WTC11 (cell line): ENCODE data around the gene MESP2. TPM values are rescaled to one million over a fixed set of nuclear protein-coding genes. Genes with fewer than 3 reads are reported as not detected.

Experiments used
- ATAC-seq: fragments of 200-7000 bp; cut with Tn5 transposase; 2 replicates; pipeline ENCODE4 v1.10.0; 2021; ENCODE audit warnings: mild to moderate bottlenecking, moderate library complexity
- CTCF ChIA-PET: fragments of 300-600 bp; sonication (Branson Sonifier 250); formaldehyde crosslinking; loops from one replicate; lab custom pipeline; 2021; ENCODE audit warnings: antibody characterized with exemption; lab: Charles Lee
- POLR2A ChIA-PET: fragments of 350-600 bp; sonication (Branson Sonifier 250); formaldehyde crosslinking; loops from one replicate; lab custom pipeline; 2021; ENCODE audit warnings: antibody characterized with exemption; lab: Charles Lee
- DNase-seq: peaks from one replicate; pipeline ENCODE4 v3.0.0; 2021; ENCODE audit warnings: low spot score
- H3K27ac Mint-ChIP-seq: 2 replicates; pipeline ENCODE4 v1.8.0; 2021; ENCODE audit warnings: mixed read lengths
- H3K27me3 Mint-ChIP-seq: 2 replicates; pipeline ENCODE4 v1.8.0; 2021; ENCODE audit warnings: low read depth, mild to moderate bottlenecking, moderate library complexity, mixed read lengths
- H3K36me3 Mint-ChIP-seq: 2 replicates; pipeline ENCODE4 v1.8.0; 2021; ENCODE audit warnings: mixed read lengths
- H3K4me1 Mint-ChIP-seq: 2 replicates; pipeline ENCODE4 v1.8.0; 2022; ENCODE audit warnings: mixed read lengths
- H3K4me3 Mint-ChIP-seq: 2 replicates; pipeline ENCODE4 v1.8.0; 2021; ENCODE audit warnings: mild to moderate bottlenecking, moderate library complexity, mixed read lengths
- H3K9me3 Mint-ChIP-seq: 2 replicates; pipeline ENCODE4 v1.8.0; 2021; ENCODE audit warnings: mixed read lengths
- ATF1 ChIP-seq: sonication (generic); formaldehyde crosslinking; IDR thresholded peaks from 2 replicates; pipeline ENCODE4 v1.8.1; 2023; ENCODE audit warnings: mild to moderate bottlenecking, moderate library complexity, missing genetic modification reagents
- CBFB ChIP-seq: sonication (generic); formaldehyde crosslinking; IDR thresholded peaks from 2 replicates; pipeline ENCODE4 v1.8.1; 2022; ENCODE audit warnings: mild to moderate bottlenecking, low read depth, missing genetic modification reagents
- EMX1 ChIP-seq: fragments of 250-450 bp; sonication (Bioruptor Pico); IDR thresholded peaks from 2 replicates; pipeline ENCODE4 v1.8.0; 2021; ENCODE audit warnings: mild to moderate bottlenecking
- FOXJ3 ChIP-seq: sonication (generic); formaldehyde crosslinking; IDR thresholded peaks from 2 replicates; pipeline ENCODE4 v1.9.0; 2021; ENCODE audit warnings: missing genetic modification reagents, mild to moderate bottlenecking, borderline replicate concordance
- FOXP1 ChIP-seq: sonication (generic); formaldehyde crosslinking; IDR thresholded peaks from 2 replicates; pipeline ENCODE4 v1.8.0; 2022; ENCODE audit warnings: missing genetic modification reagents, mild to moderate bottlenecking, moderate library complexity, borderline replicate concordance
- GRHL2 ChIP-seq: fragments of 250-450 bp; sonication (Bioruptor Pico); IDR thresholded peaks from 2 replicates; pipeline ENCODE4 v1.8.0; 2022; ENCODE audit warnings: mild to moderate bottlenecking, moderate library complexity; ENCODE audit not compliant: insufficient replicate concordance, severe bottlenecking
- JAZF1 ChIP-seq: fragments of 250-450 bp; sonication (Bioruptor Pico); IDR thresholded peaks from 2 replicates; pipeline ENCODE4 v1.9.0; 2021; ENCODE audit warnings: moderate library complexity, mild to moderate bottlenecking, inconsistent platforms
- JUN ChIP-seq: sonication (generic); formaldehyde crosslinking; IDR thresholded peaks from 2 replicates; pipeline ENCODE4 v1.8.0; 2023; ENCODE audit warnings: mild to moderate bottlenecking, missing genetic modification reagents
- MYBL2 ChIP-seq: sonication (generic); formaldehyde crosslinking; IDR thresholded peaks from 2 replicates; pipeline ENCODE4 v1.8.1; 2023; ENCODE audit warnings: mild to moderate bottlenecking, moderate library complexity, missing genetic modification reagents
- NFATC4 ChIP-seq: fragments of 250-450 bp; sonication (Bioruptor Pico); IDR thresholded peaks from 2 replicates; pipeline ENCODE4 v1.9.0; 2021; ENCODE audit warnings: mild to moderate bottlenecking
- NFYB ChIP-seq: sonication (generic); formaldehyde crosslinking; conservative IDR thresholded peaks from 2 replicates; pipeline ENCODE4 v1.8.0; 2022; ENCODE audit warnings: low read depth, missing genetic modification reagents
- NR1H2 ChIP-seq: sonication (generic); formaldehyde crosslinking; IDR thresholded peaks from 2 replicates; pipeline ENCODE4 v1.9.0; 2021; ENCODE audit warnings: mild to moderate bottlenecking, moderate library complexity, missing genetic modification reagents
- RORB ChIP-seq: fragments of 250-450 bp; sonication (Bioruptor Pico); IDR thresholded peaks from 2 replicates; pipeline ENCODE4 v1.9.0; 2021; ENCODE audit warnings: mild to moderate bottlenecking
- TCF7 ChIP-seq: sonication (generic); formaldehyde crosslinking; IDR thresholded peaks from 2 replicates; pipeline ENCODE4 v1.8.0; 2022; ENCODE audit warnings: mild to moderate bottlenecking, low read depth, missing genetic modification reagents, moderate library complexity
- TEAD1 ChIP-seq: sonication (generic); formaldehyde crosslinking; IDR thresholded peaks from 2 replicates; pipeline ENCODE4 v1.8.0; 2022; ENCODE audit warnings: mild to moderate bottlenecking, missing genetic modification reagents
- ZNF232 ChIP-seq: sonication (generic); formaldehyde crosslinking; IDR thresholded peaks from 2 replicates; pipeline ENCODE4 v1.8.0; 2022; ENCODE audit warnings: mild to moderate bottlenecking, missing genetic modification reagents
- ZNF263 ChIP-seq: sonication (generic); formaldehyde crosslinking; IDR thresholded peaks from 2 replicates; pipeline ENCODE4 v1.8.1; 2022; ENCODE audit warnings: low read depth, mild to moderate bottlenecking, moderate library complexity, missing genetic modification reagents
- ZNF396 ChIP-seq: fragments of 250-450 bp; sonication (Bioruptor Pico); IDR thresholded peaks from 2 replicates; pipeline ENCODE4 v1.8.0; 2021; ENCODE audit warnings: mild to moderate bottlenecking, moderate library complexity, borderline replicate concordance
- ZNF423 ChIP-seq: fragments of 250-450 bp; sonication (Bioruptor Pico); IDR thresholded peaks from 2 replicates; pipeline ENCODE4 v2.1.2; 2022; ENCODE audit warnings: mild to moderate bottlenecking, moderate library complexity
- total RNA-seq: library from RNA; stranded (reverse); gene quantifications from 3 replicates; pipeline ENCODE4 v1.2.3, GENCODE V29; 2021
- TF ChIP-seq, protein P1 (sequence below): fragments of 250-450 bp; sonication (Bioruptor Pico); IDR thresholded peaks from 2 replicates; pipeline ENCODE4 v1.9.0; 2021; ENCODE audit warnings: mild to moderate bottlenecking
- TF ChIP-seq, protein P2 (sequence below): sonication (generic); formaldehyde crosslinking; IDR thresholded peaks from 2 replicates; pipeline ENCODE4 v1.8.0; 2023; ENCODE audit warnings: mild to moderate bottlenecking, missing genetic modification reagents
- TF ChIP-seq, protein P3 (sequence below): sonication (generic); formaldehyde crosslinking; IDR thresholded peaks from 2 replicates; pipeline ENCODE4 v1.8.1; 2023; ENCODE audit warnings: mild to moderate bottlenecking, missing genetic modification reagents
- TF ChIP-seq, protein P4 (sequence below): fragments of 250-450 bp; sonication (Bioruptor Pico); IDR thresholded peaks from 2 replicates; pipeline ENCODE4 v1.9.0; 2021; ENCODE audit warnings: moderate library complexity, mild to moderate bottlenecking, inconsistent platforms, borderline replicate concordance

Gene MESP2
- total RNA-seq, 1 experiment from 2014 or later: 0.68 TPM

DNA sequence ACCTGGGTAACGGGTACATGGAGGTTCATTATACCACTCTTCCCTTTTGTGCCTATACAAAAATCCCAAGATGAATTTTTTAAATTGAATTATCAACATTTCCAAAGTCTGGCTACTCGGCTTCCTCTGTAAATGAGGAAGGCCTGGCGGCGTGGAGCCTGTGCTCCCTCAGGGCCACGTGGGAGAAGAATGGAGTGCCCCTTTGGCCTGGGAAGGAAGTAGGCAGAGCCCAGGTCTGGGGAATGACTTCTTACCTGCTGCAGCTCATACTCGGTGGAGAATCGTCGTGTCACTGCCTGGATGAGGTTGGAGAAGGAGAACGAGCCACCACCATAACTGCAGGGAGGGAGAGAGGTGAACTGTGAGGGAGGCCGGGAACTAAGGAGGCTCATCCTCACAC, 14.1 kb downstream of the MESP2 start (continued):
- TF ChIP-seq GRHL2 (no peak), NFATC4 (CRISPR knock-in tag) (no peak), ZNF263 (CRISPR knock-in tag) (no peak), MYBL2 (CRISPR knock-in tag) (no peak), EMX1 (no peak)
- TF ChIP-seq, protein P1, sequence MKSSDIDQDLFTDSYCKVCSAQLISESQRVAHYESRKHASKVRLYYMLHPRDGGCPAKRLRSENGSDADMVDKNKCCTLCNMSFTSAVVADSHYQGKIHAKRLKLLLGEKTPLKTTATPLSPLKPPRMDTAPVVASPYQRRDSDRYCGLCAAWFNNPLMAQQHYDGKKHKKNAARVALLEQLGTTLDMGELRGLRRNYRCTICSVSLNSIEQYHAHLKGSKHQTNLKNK: no peak
- TF ChIP-seq, protein P2, sequence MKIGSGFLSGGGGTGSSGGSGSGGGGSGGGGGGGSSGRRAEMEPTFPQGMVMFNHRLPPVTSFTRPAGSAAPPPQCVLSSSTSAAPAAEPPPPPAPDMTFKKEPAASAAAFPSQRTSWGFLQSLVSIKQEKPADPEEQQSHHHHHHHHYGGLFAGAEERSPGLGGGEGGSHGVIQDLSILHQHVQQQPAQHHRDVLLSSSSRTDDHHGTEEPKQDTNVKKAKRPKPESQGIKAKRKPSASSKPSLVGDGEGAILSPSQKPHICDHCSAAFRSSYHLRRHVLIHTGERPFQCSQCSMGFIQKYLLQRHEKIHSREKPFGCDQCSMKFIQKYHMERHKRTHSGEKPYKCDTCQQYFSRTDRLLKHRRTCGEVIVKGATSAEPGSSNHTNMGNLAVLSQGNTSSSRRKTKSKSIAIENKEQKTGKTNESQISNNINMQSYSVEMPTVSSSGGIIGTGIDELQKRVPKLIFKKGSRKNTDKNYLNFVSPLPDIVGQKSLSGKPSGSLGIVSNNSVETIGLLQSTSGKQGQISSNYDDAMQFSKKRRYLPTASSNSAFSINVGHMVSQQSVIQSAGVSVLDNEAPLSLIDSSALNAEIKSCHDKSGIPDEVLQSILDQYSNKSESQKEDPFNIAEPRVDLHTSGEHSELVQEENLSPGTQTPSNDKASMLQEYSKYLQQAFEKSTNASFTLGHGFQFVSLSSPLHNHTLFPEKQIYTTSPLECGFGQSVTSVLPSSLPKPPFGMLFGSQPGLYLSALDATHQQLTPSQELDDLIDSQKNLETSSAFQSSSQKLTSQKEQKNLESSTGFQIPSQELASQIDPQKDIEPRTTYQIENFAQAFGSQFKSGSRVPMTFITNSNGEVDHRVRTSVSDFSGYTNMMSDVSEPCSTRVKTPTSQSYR (CRISPR knock-in tag): no peak
- TF ChIP-seq, protein P3, sequence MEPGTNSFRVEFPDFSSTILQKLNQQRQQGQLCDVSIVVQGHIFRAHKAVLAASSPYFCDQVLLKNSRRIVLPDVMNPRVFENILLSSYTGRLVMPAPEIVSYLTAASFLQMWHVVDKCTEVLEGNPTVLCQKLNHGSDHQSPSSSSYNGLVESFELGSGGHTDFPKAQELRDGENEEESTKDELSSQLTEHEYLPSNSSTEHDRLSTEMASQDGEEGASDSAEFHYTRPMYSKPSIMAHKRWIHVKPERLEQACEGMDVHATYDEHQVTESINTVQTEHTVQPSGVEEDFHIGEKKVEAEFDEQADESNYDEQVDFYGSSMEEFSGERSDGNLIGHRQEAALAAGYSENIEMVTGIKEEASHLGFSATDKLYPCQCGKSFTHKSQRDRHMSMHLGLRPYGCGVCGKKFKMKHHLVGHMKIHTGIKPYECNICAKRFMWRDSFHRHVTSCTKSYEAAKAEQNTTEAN (CRISPR knock-in tag): no peak
- TF ChIP-seq, all 79 proteins: peak for 0

DNA sequence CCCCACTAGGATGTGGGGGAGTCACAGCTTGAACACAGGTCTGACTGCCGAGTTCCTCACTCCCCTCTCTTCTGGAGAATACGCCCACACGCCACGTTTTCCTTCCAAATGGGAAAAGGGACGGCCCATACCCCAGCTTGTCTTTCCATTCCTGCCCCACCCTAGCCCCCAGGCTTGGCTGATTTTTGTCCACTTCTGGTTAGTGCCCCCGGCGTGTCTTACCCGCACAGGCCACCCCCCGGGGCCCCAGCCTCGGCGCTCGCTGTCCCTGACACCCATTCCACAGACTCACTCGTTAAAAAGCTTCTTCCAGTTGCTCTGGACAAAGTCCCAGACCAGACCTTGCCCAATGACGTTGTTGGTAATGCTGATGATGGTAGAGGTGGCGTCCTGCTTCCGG, 14.5 kb downstream of the MESP2 start:
- Mint-ChIP-seq H3K9me3 (peaks cover 10% of the 10 kb centered on the region), H3K27ac (no peak overlapping the region), H3K27me3 (no peaks in the 10 kb centered on the region; the same call in 1 of the 2 replicates), H3K36me3 (peaks cover 8% of the 10 kb centered on the region), H3K4me3 (no peak overlapping the region), H3K4me1 (no peaks in the 10 kb centered on the region)
- ChIA-PET CTCF (interaction anchor here (1.1 to 1.5 kb wide), 2 partner anchors 30 to 84 kb away, joined by 6 to 10 read pairs; no protein-coding TSS in a partner anchor), POLR2A (no interaction called here)
- DNase-seq (no peak), ATAC-seq (no peak)
- TF ChIP-seq, protein P4, sequence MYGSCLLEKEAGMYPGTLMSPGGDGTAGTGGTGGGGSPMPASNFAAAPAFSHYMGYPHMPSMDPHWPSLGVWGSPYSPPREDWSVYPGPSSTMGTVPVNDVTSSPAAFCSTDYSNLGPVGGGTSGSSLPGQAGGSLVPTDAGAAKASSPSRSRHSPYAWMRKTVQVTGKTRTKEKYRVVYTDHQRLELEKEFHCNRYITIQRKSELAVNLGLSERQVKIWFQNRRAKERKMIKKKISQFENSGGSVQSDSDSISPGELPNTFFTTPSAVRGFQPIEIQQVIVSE (CRISPR knock-in tag): no peak
- TF ChIP-seq TEAD1: no peak
- TF ChIP-seq NR1H2 (CRISPR knock-in tag): no peak
- no peak for TF ChIP-seq JUN (CRISPR knock-in tag)
- no peak for TF ChIP-seq RORB (CRISPR knock-in tag)
- TF ChIP-seq ZNF423 (CRISPR knock-in tag): no peak

DNA sequence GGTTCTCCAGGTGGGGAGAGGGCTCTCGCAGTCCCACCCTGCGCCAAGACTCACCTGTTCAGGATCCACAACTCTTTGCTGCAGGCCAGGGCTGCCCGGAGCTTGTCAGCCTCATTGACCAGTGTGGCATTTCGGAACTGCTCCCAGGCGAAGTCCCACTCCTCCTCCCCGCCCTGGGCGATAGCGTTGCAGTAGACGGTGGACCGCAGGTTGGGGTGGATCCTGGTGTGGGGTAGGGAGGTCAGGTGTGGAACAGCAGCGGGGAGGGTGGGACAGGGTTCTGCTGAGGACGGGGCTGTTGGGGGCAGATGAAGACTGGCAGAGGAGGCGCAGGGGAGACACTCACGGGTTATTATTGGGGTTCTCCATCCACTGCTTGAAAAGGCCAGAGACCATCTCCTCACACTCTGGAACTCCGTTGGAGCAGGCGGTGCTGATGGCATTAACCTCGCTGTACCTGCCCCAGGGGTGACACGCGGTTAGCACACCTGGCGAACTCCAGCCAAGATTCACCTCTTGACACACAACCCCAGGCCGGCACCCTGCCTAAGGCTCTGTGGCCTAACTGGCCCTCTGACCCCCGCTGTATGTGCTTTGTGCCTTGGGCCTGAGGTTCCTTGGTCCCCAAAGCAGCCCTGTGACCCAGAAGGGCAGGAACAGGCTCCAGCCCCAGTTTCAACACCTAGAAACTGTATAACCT, 16.1 kb downstream of the MESP2 start:
- no peak for ATAC-seq
- TF ChIP-seq FOXJ3 (CRISPR knock-in tag): no peak
- no peak for TF ChIP-seq ZNF232 (CRISPR knock-in tag)
- no peak for TF ChIP-seq NR1H2 (CRISPR knock-in tag)
- no peak for TF ChIP-seq NFYB (CRISPR knock-in tag)
- TF ChIP-seq CBFB (CRISPR knock-in tag): no peak
- no peak for TF ChIP-seq JAZF1 (CRISPR knock-in tag)
- no peak for TF ChIP-seq FOXP1 (CRISPR knock-in tag)
- TF ChIP-seq ATF1 (CRISPR knock-in tag): no peak
- TF ChIP-seq ZNF396 (CRISPR knock-in tag): no peak
- TF ChIP-seq TCF7: no peak
- DNase-seq: no peak
- peaks cover 8% of the 10 kb centered on the region for H3K36me3 Mint-ChIP-seq
- H3K27me3 Mint-ChIP-seq: no peaks in the 10 kb centered on the region; the same call in 1 of the 2 replicates
- peaks cover 10% of the 10 kb centered on the region for H3K9me3 Mint-ChIP-seq
- POLR2A ChIA-PET: no interaction called here
- no peaks in the 10 kb centered on the region for H3K4me1 Mint-ChIP-seq
- H3K4me3 Mint-ChIP-seq: no peak overlapping the region
- CTCF ChIA-PET: interaction anchor here (0.8 to 1.0 kb wide), 2 partner anchors 19 to 31 kb away, joined by 3 to 4 read pairs; no protein-coding TSS in a partner anchor
- no peak overlapping the region for H3K27ac Mint-ChIP-seq
